Measurements from ENCODE around the gene COA8. TPM values are rescaled to one million over a fixed set of nuclear protein-coding genes. Genes with fewer than 3 reads are reported as not detected.

The COA8 gene
- total and polyA plus RNA-seq, 2 of the 8 experiments (the other 6 are each of a cell fraction or from before 2014, with no cell fraction given) = 7.1 to 35.5 TPM

- TF ChIP-seq RAD21 (IDR thresholded peaks at IDR 0.05 in 1 of 2, conservative IDR thresholded peaks at IDR 0.05 in 1 of 2; ENCODE audit: low read depth in 2 of 2, low read length in 2 of 2) = no peak
Observed at GRCh38 chr14:103538291-103539055, 24.3 kb upstream of the COA8 start (continued).

All from H1 (cell line).